ENCODE data around the gene PEX11G.

GRCh38 chr19:7528522-7529245, 39.8 kb upstream of the PEX11G start:
- TF ChIP-seq POLR2A (IDR thresholded peaks at IDR 0.05; ENCODE audit: low read depth, low read length), result no peak
- TF ChIP-seq POLR2AphosphoS5 (IDR thresholded peaks at IDR 0.05; ENCODE audit: low read depth, low read length), result no peak
- no peak for TF ChIP-seq TAF1 (IDR thresholded peaks at IDR 0.05; ENCODE audit: low read depth, low read length)
- no peak for TF ChIP-seq POU2F2 (IDR thresholded peaks at IDR 0.05; ENCODE audit: low read depth, low read length)
- TF ChIP-seq SPI1 (IDR thresholded peaks at IDR 0.05; ENCODE audit: low read depth, low read length), result no peak
- TF ChIP-seq PAX5 (IDR thresholded peaks at IDR 0.05; ENCODE audit: insufficient read depth, low read length, severe bottlenecking), result no peak

Measured in GM12891 (cell line).